Natural killer cell treated with Interleukin-12 subunit alpha and Interleukin-12 subunit beta and Interleukin-15 and Interleukin-18, amount 100 ng/mL, for 72 hours (primary cell): ENCODE measurements around the gene EEIG1. TPM values are rescaled to one million over a fixed set of nuclear protein-coding genes. Genes with fewer than 3 reads are reported as not detected.

Experiments
- ATAC-seq, 2 donors: fragments of 150-1000 bp; cut with Tn5 transposase in 1 of 2; sonication (Bioruptor Pico), chemical (Tn5 transposase) in 1 of 2; 2 replicates each; pipeline ENCODE4 v1.10.0; 2021
- DNase-seq: peaks from one replicate; pipeline ENCODE4 v3.0.0; 2022; ENCODE audit warnings: low spot score
- H3K27ac Mint-ChIP-seq, 2 donors: 1 replicate in 1 of 2; 2 replicates in 1 of 2; pipeline ENCODE4 v1.8.0; 2022; ENCODE audit warnings: mixed read lengths in 2 of 2, mild to moderate bottlenecking in 1 of 2, moderate library complexity in 1 of 2
- H3K27me3 Mint-ChIP-seq, 2 donors: 1 replicate in 1 of 2; 2 replicates in 1 of 2; pipeline ENCODE4 v1.8.0; 2022; ENCODE audit warnings: mixed read lengths in 2 of 2
- H3K36me3 Mint-ChIP-seq: one replicate; pipeline ENCODE4 v1.8.0; 2022; ENCODE audit warnings: mixed read lengths
- H3K4me1 Mint-ChIP-seq, 2 donors: 1 replicate in 1 of 2; 2 replicates in 1 of 2; pipeline ENCODE4 v1.8.0; 2022; ENCODE audit warnings: low read depth in 2 of 2, mixed read lengths in 2 of 2, mild to moderate bottlenecking in 1 of 2
- H3K4me3 Mint-ChIP-seq: one replicate; pipeline ENCODE4 v1.8.0; 2022; ENCODE audit warnings: mixed read lengths
- H3K9me3 Mint-ChIP-seq: 2 replicates; pipeline ENCODE4 v1.8.0; 2022; ENCODE audit warnings: mixed read lengths
- total RNA-seq, 2 donors: library from RNA; stranded (reverse); gene quantifications; one replicate each; pipeline ENCODE4 v1.2.3, GENCODE V29; 2022

The EEIG1 gene
- total RNA-seq, 2 donors from 2014 or later, result 8.2 to 16.4 TPM

DNA sequence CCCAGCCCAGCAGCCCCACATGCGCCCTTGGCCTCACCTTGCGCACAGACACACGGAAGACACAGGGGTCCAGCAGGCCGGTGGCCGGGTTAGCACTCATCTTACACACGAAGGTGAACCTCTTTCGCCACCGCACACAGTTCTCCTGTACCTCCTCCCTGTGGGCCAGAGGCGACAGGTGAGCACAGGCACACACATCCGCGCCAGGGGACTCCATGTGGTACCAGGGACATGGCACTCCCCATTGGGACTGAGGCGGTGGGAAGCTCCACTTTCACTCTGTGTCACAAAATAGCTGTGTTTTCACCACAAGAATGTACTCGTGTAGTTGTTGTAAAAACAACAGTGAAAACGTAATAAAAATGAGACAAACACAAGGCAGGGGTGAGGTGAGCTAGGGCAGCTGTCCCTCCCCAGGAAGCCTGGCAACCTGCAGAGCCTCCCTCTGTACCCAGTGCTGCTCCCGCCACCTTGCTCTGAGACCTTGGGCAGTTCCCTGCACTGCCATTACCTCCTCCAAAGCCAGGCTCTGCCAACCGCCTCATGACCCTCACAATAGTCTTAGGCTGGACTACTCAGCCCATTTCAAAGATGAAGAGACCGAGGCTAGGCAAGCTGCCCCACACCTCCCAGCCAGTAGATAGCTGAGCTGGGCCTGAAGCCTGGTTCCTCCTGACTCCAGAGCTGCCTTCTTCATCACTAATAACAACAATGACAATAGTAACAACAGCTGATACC, 26.9 kb downstream of the EEIG1 start:
- no peak for DNase-seq
- H3K36me3 Mint-ChIP-seq, result no peaks in the 10 kb centered on the region
- no peak for ATAC-seq
- H3K4me3 Mint-ChIP-seq, result no peak overlapping the region
- H3K27ac Mint-ChIP-seq, result no peak overlapping the region
- no peaks in the 10 kb centered on the region for H3K9me3 Mint-ChIP-seq
- peaks cover 4 to 5% of the 10 kb centered on the region in 2 donors for H3K4me1 Mint-ChIP-seq
- H3K27me3 Mint-ChIP-seq, result no peaks in the 10 kb centered on the region

DNA sequence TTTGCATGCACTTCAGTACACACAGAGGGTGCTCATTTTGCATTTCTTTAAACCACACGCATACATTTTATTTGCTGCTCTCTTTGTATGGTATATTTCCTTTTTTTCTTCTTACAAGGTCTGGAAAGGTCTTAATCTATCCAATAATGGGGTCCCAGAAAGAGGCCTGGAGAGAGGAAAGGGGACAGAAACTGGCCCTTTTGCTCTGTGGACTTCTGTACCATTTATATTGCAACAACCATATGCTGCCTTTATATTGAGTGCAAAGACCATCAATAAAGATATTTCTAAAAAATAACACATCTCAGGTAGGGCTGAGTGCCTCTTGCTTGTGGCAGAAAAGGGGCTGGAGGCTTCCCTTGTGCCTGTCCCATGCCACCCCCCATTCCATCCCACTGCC, 27.6 kb downstream of the EEIG1 start:
- H3K9me3 Mint-ChIP-seq, result no peaks in the 10 kb centered on the region
- H3K4me1 Mint-ChIP-seq, result peaks cover 4 to 5% of the 10 kb centered on the region in 2 donors
- no peak overlapping the region for H3K27ac Mint-ChIP-seq
- ATAC-seq, result no peak
- no peak overlapping the region for H3K4me3 Mint-ChIP-seq
- H3K36me3 Mint-ChIP-seq, result no peaks in the 10 kb centered on the region
- no peak for DNase-seq
- H3K27me3 Mint-ChIP-seq, result no peaks in the 10 kb centered on the region

DNA sequence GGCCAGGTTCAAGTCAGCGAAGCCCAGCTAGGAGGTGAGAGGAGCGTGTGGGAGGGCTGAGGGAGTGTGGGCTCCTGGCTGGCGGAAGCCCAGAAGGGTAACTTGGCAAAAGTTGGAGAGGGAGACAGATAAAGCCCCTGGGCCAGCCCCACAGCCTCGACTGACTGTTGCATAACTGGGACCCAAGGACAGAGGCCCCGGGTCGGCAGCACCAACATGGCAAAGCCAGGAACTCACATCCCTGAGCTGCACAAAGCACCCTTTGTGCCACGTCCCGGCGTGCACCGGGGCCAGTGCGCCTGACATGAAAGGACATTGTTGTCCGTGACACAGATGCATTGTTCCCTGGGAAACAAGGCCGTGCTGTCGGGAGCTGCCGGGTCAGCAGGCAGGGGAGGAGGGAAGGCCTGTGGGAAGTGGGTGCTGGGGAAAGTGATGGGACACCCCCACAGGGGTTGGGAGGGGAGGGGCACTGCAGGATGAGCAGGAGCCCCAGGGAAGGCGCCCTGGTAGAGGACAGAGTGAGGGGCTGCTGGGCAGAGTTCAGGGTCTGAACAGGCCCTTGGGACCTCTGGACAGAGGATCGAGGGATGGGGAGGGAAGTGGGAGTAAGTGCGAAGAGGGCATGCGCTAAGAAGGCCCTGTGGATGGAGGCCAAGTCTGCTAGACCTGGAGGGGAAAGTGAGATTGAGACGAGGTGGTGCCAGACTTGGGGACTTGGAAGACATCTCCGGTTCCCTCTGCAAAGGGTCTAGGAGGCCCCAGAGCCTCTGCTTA, 30.1 kb downstream of the EEIG1 start:
- H3K4me1 Mint-ChIP-seq, result peaks cover 4 to 5% of the 10 kb centered on the region in 2 donors
- no peaks in the 10 kb centered on the region for H3K27me3 Mint-ChIP-seq
- peak overlapping the region in 1 of 2 donors; percentile 27 for H3K27ac Mint-ChIP-seq
- no peaks in the 10 kb centered on the region for H3K36me3 Mint-ChIP-seq
- H3K4me3 Mint-ChIP-seq, result no peak overlapping the region
- H3K9me3 Mint-ChIP-seq, result no peaks in the 10 kb centered on the region
- ATAC-seq (no peak), DNase-seq (no peak)

- DNase-seq, result no peak
- H3K27ac Mint-ChIP-seq, result peak overlapping the region in 1 of 2 donors; percentile 27
- no peaks in the 10 kb centered on the region for H3K4me1 Mint-ChIP-seq
Measured at GRCh38 chr9:127949827-127950512, 30.8 kb downstream of the EEIG1 start.

GRCh38 chr9:127947841-127948710, 32.7 kb downstream of the EEIG1 start:
- Mint-ChIP-seq H3K27ac (no peak overlapping the region), H3K36me3 (no peaks in the 10 kb centered on the region), H3K4me3 (no peak overlapping the region), H3K4me1 (peaks cover 4 to 9% of the 10 kb centered on the region in 2 donors), H3K27me3 (no peaks in the 10 kb centered on the region), H3K9me3 (no peaks in the 10 kb centered on the region)
- DNase-seq (no peak), ATAC-seq (no peak)

More at GRCh38 chr9:127949827-127950512, 30.8 kb downstream of the EEIG1 start:
- Mint-ChIP-seq H3K4me3 (no peak overlapping the region), H3K9me3 (no peaks in the 10 kb centered on the region), H3K27me3 (no peaks in the 10 kb centered on the region), H3K36me3 (no peaks in the 10 kb centered on the region)
- ATAC-seq, result no peak

DNA sequence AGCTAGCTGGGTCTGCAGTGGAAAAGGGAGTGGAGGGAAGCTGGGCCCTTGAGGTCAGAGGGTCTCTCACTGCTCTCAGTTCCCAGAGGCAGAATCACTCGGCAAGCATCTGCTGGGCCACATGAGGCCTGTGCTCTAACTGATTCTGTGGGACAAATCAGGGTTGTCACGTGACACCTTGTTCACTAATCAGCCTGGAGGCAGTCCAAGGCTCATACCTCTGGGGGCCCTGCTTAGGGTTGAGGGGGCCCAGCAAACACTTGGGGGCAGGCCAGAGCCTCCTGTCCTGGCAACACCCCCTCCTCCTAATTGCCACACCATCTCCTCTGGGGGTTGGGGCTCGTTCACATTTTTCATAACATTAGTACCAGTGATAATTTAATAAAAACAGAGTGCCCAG, 34.1 kb downstream of the EEIG1 start:
- Mint-ChIP-seq H3K27me3 (no peaks in the 10 kb centered on the region), H3K27ac (no peak overlapping the region), H3K36me3 (no peaks in the 10 kb centered on the region), H3K9me3 (no peaks in the 10 kb centered on the region), H3K4me3 (no peak overlapping the region), H3K4me1 (peaks cover 7 to 14% of the 10 kb centered on the region in 2 donors)
- ATAC-seq (no peak), DNase-seq (no peak)

GRCh38 chr9:127945942-127946341, 34.8 kb downstream of the EEIG1 start:
- Mint-ChIP-seq H3K9me3 (no peaks in the 10 kb centered on the region), H3K36me3 (no peaks in the 10 kb centered on the region), H3K27ac (no peak overlapping the region), H3K4me1 (peaks cover 7 to 14% of the 10 kb centered on the region in 2 donors), H3K4me3 (no peak overlapping the region), H3K27me3 (no peaks in the 10 kb centered on the region)
- ATAC-seq (no peak), DNase-seq (no peak)

GRCh38 chr9:127945338-127945737, 35.5 kb downstream of the EEIG1 start:
- DNase-seq, result no peak
- Mint-ChIP-seq H3K4me1 (peaks cover 7 to 14% of the 10 kb centered on the region in 2 donors), H3K27me3 (no peaks in the 10 kb centered on the region), H3K4me3 (no peak overlapping the region), H3K27ac (no peak overlapping the region), H3K9me3 (no peaks in the 10 kb centered on the region), H3K36me3 (no peaks in the 10 kb centered on the region)
- no peak for ATAC-seq

DNA sequence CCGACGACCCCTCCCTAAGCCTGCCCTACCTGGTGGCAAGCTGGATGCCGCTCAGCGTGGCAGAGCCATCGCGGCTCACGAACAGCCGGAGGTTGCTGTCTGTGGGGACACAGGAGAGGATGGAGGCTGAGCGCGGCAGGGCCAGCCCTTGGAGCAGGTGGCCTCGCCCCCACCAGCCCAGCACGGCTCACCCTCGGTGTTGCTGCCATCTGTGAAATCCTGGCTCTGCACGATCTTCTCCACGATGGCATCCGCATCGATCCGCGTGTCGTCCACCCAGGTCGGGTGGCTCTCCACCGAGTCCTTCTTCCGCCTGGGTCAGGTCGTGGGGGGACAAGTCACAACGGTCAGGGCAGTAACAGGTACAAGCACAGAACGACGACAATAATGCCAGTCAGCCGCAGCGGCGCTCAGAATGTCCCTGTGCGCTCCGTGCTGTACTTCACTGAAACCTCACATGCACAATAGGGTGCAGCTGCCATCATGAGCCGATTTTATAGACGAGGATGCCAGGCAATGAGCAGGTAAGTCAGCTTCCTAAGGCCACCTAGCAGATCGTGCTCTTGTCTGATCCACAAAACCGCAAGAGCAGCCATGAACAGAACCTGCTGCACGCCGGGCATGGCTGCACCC, 36.1 kb downstream of the EEIG1 start:
- Mint-ChIP-seq H3K27ac (no peak overlapping the region), H3K4me1 (peaks cover 7 to 14% of the 10 kb centered on the region in 2 donors), H3K4me3 (no peak overlapping the region), H3K9me3 (no peaks in the 10 kb centered on the region), H3K27me3 (no peaks in the 10 kb centered on the region), H3K36me3 (no peaks in the 10 kb centered on the region)
- DNase-seq, result no peak
- no peak for ATAC-seq

DNA sequence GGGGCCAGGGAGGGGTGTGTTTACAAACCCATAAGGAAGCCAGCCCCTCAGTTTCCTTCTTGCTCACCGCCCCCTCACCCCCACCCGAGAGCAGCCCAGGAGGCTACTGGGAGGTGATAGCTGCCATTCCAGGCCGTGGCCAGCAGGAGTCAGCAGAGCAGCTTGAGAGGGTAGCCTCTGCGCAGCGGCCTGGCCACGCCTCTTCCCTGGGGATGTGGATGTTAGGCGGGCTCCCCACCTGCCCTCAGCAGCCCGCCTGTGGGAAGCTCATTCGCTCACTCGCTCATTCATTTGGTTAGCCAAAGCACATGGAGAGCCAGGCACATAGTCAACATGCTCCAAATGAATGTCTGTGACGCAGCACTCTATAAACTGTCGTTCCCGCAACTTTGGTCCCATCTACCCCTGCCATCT, 37.1 kb downstream of the EEIG1 start:
- ATAC-seq (peak; percentile 81 to 89), DNase-seq (no peak)
- Mint-ChIP-seq H3K27me3 (no peaks in the 10 kb centered on the region), H3K4me3 (no peak overlapping the region), H3K36me3 (no peaks in the 10 kb centered on the region), H3K27ac (no peak overlapping the region), H3K4me1 (peaks cover 7 to 14% of the 10 kb centered on the region in 2 donors), H3K9me3 (no peaks in the 10 kb centered on the region)

GRCh38 chr9:127943011-127943662, 37.7 kb downstream of the EEIG1 start:
- Mint-ChIP-seq H3K27ac (no peak overlapping the region), H3K4me1 (peaks cover 7 to 14% of the 10 kb centered on the region in 2 donors), H3K27me3 (no peaks in the 10 kb centered on the region), H3K4me3 (no peak overlapping the region), H3K9me3 (no peaks in the 10 kb centered on the region), H3K36me3 (no peaks in the 10 kb centered on the region)
- ATAC-seq, result no peak
- no peak for DNase-seq

GRCh38 chr9:127942216-127943010, 38.4 kb downstream of the EEIG1 start:
- Mint-ChIP-seq H3K4me3 (no peak overlapping the region), H3K36me3 (no peaks in the 10 kb centered on the region), H3K4me1 (peaks cover 11 to 19% of the 10 kb centered on the region in 2 donors), H3K27me3 (no peaks in the 10 kb centered on the region), H3K27ac (no peak overlapping the region), H3K9me3 (no peaks in the 10 kb centered on the region)
- DNase-seq (peak; percentile 71), ATAC-seq (peak; percentile 57 to 74)
